HG03280 (cell line): Measurements from ENCODE around the gene RTRAF.

ENCODE experiments used
- ATAC-seq: cut with Tn5 transposase; IDR thresholded peaks from one replicate; pipeline ENCODE4 v1.9.1; 2021; ENCODE audit warnings: mild to moderate bottlenecking, moderate library complexity; ENCODE audit not compliant: unreplicated experiment

Gene RTRAF

GRCh38 chr14:52048641-52049204 lies 59.4 kb downstream of the RTRAF start:
- ATAC-seq, result no peak

- ATAC-seq, result no peak
Observed at GRCh38 chr14:52049271-52049670, 59.9 kb downstream of the RTRAF start.

GRCh38 chr14:52049721-52050588 lies 60.6 kb downstream of the RTRAF start:
- ATAC-seq, result no peak

- no peak for ATAC-seq
Observed at GRCh38 chr14:52051251-52051650, 61.9 kb downstream of the RTRAF start.

GRCh38 chr14:52051871-52052270 lies 62.5 kb downstream of the RTRAF start:
- no peak for ATAC-seq

- no peak for ATAC-seq
Observed at GRCh38 chr14:52052288-52052943, 63.1 kb downstream of the RTRAF start.

GRCh38 chr14:52053044-52053443 lies 63.7 kb downstream of the RTRAF start:
- no peak for ATAC-seq

- ATAC-seq, result no peak
Observed at GRCh38 chr14:52054678-52055077, 65.3 kb downstream of the RTRAF start.

GRCh38 chr14:52055167-52055566 lies 65.8 kb downstream of the RTRAF start:
- ATAC-seq, result no peak

GRCh38 chr14:52058341-52058740 lies 69.0 kb downstream of the RTRAF start:
- no peak for ATAC-seq

- no peak for ATAC-seq
Observed at GRCh38 chr14:52059649-52060048, 70.3 kb downstream of the RTRAF start.

GRCh38 chr14:52060080-52060479 lies 70.7 kb downstream of the RTRAF start:
- ATAC-seq, result no peak
